Common myeloid progenitor, CD34-positive (primary cell): ENCODE results near the gene CCDC59. TPM values are rescaled to one million over a fixed set of nuclear protein-coding genes. Genes with fewer than 3 reads are reported as not detected.

ENCODE experiments used
- CTCF ChIA-PET: fragments of 350-600 bp; sonication (Branson Sonifier 250); formaldehyde crosslinking; loops from one replicate; lab custom pipeline; 2021; ENCODE audit warnings: antibody characterized with exemption; lab: Charles Lee
- POLR2A ChIA-PET: fragments of 350-600 bp; sonication (Branson Sonifier 250); formaldehyde crosslinking; loops from one replicate; lab custom pipeline; 2021; ENCODE audit warnings: antibody characterized with exemption; lab: Charles Lee
- DNase-seq, 3 donors: peaks; one replicate each; pipeline versions ENCODE4 v3.0.0 to v3.0.0-alpha.2; 2013
- H3K27ac ChIP-seq, 2 experiments: 1 replicate in 1 of 2; 2 replicates in 1 of 2; pipeline ENCODE4 v1.7.0; 2013; ENCODE audit warnings: inconsistent platforms in 2 of 2, low read length in 2 of 2, mild to moderate bottlenecking in 2 of 2, low read depth in 1 of 2, moderate library complexity in 1 of 2; ENCODE audit not compliant: severe bottlenecking in 2 of 2, insufficient read depth in 1 of 2, poor library complexity in 1 of 2
- H3K27me3 ChIP-seq, 5 experiments: replicated peaks in 2 of 5; 1 replicate in 3 of 5; 2 replicates in 2 of 5; pipeline versions ENCODE4 v1.6.1 to v1.7.0; 2013; ENCODE audit warnings: low read length in 4 of 5, mild to moderate bottlenecking in 2 of 5, moderate library complexity in 2 of 5, inconsistent platforms in 1 of 5; ENCODE audit not compliant: insufficient read depth in 5 of 5, control insufficient read depth in 4 of 5
- H3K36me3 ChIP-seq, 4 experiments: 1 replicate in 2 of 4; 2 replicates in 2 of 4; pipeline versions ENCODE4 v1.6.1 to v1.7.0; 2013; ENCODE audit warnings: low read length in 3 of 4, control low read depth in 1 of 4, mild to moderate bottlenecking in 1 of 4; ENCODE audit not compliant: control insufficient read depth in 4 of 4, insufficient read depth in 4 of 4
- H3K4me1 ChIP-seq, 4 experiments: 1 replicate in 3 of 4; 2 replicates in 1 of 4; pipeline versions ENCODE4 v1.6.1 to v1.7.1; 2013; ENCODE audit warnings: low read length in 3 of 4, mild to moderate bottlenecking in 3 of 4, control low read depth in 1 of 4, inconsistent platforms in 1 of 4, moderate library complexity in 1 of 4; ENCODE audit not compliant: control insufficient read depth in 4 of 4, insufficient read depth in 4 of 4; ENCODE audit errors: control extremely low read depth in 1 of 4
- H3K4me3 ChIP-seq, 7 experiments: 1 replicate in 4 of 7; 2 replicates in 3 of 7; pipeline versions ENCODE4 v1.5.1 to v1.7.0; 2013; ENCODE audit warnings: mild to moderate bottlenecking in 7 of 7, low read length in 6 of 7, moderate library complexity in 6 of 7, inconsistent platforms in 2 of 7, low read depth in 2 of 7, control low read depth in 1 of 7; ENCODE audit not compliant: insufficient read depth in 4 of 7, control insufficient read depth in 1 of 7; ENCODE audit errors: extremely low read depth in 1 of 7
- H3K9me3 ChIP-seq, 5 experiments: 1 replicate in 4 of 5; 2 replicates in 1 of 5; pipeline versions ENCODE4 v1.6.1 to v1.7.1; 2013; ENCODE audit warnings: low read length in 4 of 5, mild to moderate bottlenecking in 2 of 5, inconsistent platforms in 1 of 5, low read depth in 1 of 5, moderate library complexity in 1 of 5; ENCODE audit not compliant: control insufficient read depth in 4 of 5, insufficient read depth in 2 of 5; ENCODE audit errors: control extremely low read depth in 1 of 5
- WGBS: methylation state at CpG from one replicate; pipeline ENCODE4 v1.1.5; 2013; ENCODE audit not compliant: insufficient coverage; 5-methylcytosine and 5-hydroxymethylcytosine counted together
- polyA plus RNA-seq: library from polyadenylated mRNA; unstranded; fragments of 120-200 nt; gene quantifications from one replicate; pipeline ENCODE4 v1.2.1, GENCODE V29; 2013

Gene CCDC59
- polyA plus RNA-seq: 102 TPM

DNA sequence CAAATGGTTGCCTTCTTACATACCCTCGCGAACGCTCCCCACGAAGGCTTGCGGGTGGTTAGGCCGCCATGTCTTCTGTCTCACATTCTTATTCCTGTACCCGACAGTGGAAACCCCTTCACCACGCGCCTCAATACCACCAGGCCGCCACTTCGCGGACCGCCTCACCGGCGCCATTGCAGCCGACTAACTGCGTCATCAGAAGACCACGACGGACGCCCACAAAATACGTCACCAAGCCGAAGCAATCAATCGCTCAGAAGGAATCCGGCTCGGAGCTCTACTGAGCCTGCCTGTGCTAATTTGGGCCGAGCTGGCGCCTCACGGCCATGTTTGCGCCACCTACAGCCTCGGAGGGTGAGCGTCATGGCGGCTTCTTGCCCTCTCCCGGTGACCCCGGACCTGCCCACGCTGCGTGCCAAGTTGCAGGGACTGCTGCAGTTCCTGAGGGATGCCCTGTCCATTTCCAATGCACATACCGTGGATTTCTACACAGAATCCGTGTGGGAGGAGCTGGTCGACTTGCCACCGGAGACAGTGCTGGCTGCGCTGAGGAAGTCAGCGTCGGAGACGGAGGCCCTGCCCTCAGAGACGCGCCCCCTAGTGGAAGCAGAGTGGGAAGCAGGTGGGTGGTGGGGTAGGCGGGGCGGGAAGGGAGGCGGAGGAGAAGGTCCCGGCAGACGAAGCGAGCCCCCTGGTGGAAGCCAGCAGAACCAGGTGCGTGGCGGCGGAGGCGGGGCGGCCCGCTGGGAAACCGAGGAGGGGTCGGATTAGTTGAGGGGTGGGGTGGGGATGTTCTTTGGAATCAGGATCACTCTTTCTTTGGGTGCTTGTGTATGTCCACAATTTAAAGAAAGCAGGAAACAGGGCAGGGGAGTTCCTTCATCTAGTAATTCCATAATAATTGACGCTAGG is at the start of gene CCDC59, which contains the start of gene METTL25:
CCDC59 (minus strand) TSS at position 188 of the 915 bp plus-strand sequence; CDS start at position 177, 11 bp downstream.
METTL25 (plus strand) TSS at position 330 of the 915 bp plus-strand sequence; CDS start at position 367, 37 bp downstream.
- H3K36me3 ChIP-seq: peaks cover 0 to 27% (median 9%) of the 10 kb centered on the region in 4 experiments
- peaks cover 12 to 24% (median 16%) of the 10 kb centered on the region in 4 experiments for H3K4me1 ChIP-seq
- H3K4me3 ChIP-seq: peak within 1 kb of the TSS; percentile 89 to 100 (median 99)
- CTCF ChIA-PET: interaction anchor here (0.6 to 2.0 kb wide), 5 partner anchors 10 to 883 kb away, joined by 3 to 10 read pairs (median 5); partner anchors contain the start of gene TMTC2
- H3K27me3 ChIP-seq: no peaks in the 10 kb centered on the region
- H3K27ac ChIP-seq: peak within 1 kb of the TSS; percentile 98 to 99
- DNase-seq: peak; percentile 99
- no peaks in the 10 kb centered on the region for H3K9me3 ChIP-seq
- 0% methylated on average over 54 of the region's 61 CpGs for WGBS
- POLR2A ChIA-PET: no interaction called here

GRCh38 chr12:82407481-82407880 is 49.3 kb upstream of the CCDC59 start:
- H3K4me1 ChIP-seq: no peaks in the 10 kb centered on the region
- peaks cover 0 to 2% (median 0%) of the 10 kb centered on the region in 4 experiments for H3K36me3 ChIP-seq
- no peak for DNase-seq
- no peaks in the 10 kb centered on the region for H3K27me3 ChIP-seq
- H3K9me3 ChIP-seq: no peaks in the 10 kb centered on the region
- H3K4me3 ChIP-seq: no peak overlapping the region
- ChIA-PET POLR2A (no interaction called here), CTCF (no interaction called here)
- no peak overlapping the region for H3K27ac ChIP-seq
- WGBS: 97% methylated on average over 5 of the region's 5 CpGs

DNA sequence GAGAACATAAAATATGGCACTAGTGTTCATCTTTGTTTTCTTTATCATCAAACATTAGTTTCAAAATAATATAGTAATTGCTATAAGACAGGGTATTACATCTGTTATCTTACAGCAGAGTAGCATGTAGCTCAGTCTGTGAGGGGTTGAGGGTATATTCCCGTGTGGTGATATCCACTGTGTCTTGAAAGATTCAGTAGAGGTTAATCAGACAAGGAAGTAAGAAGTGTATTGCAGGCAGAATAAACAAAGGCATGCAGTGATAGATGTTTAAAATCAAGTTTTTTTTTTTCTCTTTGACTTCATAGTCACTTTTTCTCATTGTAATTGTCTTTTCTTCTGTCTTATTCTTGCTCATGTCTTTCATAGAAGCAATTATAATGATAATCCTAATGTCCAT is 48.5 kb upstream of the CCDC59 start:
- WGBS: 100% methylated on average over 1 of the region's 1 CpG
- no peaks in the 10 kb centered on the region for H3K9me3 ChIP-seq
- H3K4me3 ChIP-seq: no peak overlapping the region
- peaks cover 0 to 2% (median 0%) of the 10 kb centered on the region in 4 experiments for H3K36me3 ChIP-seq
- POLR2A ChIA-PET: no interaction called here
- H3K27me3 ChIP-seq: no peaks in the 10 kb centered on the region
- no peak for DNase-seq
- CTCF ChIA-PET: interaction anchor here (0.9 kb wide), 1 partner anchor 27 kb away, joined by 3 read pairs; no protein-coding TSS in a partner anchor
- no peak overlapping the region for H3K27ac ChIP-seq
- no peaks in the 10 kb centered on the region for H3K4me1 ChIP-seq

GRCh38 chr12:82400819-82401218 is 42.6 kb upstream of the CCDC59 start:
- Histone ChIP-seq H3K27ac (no peak overlapping the region), H3K9me3 (no peaks in the 10 kb centered on the region), H3K4me1 (peaks cover 0 to 4% (median 0%) of the 10 kb centered on the region in 4 experiments), H3K27me3 (no peaks in the 10 kb centered on the region), H3K36me3 (peaks cover 0 to 3% (median 0%) of the 10 kb centered on the region in 4 experiments), H3K4me3 (no peak overlapping the region)
- no peak for DNase-seq
- WGBS: no CpG with 5 or more reads among the region's 2 CpGs
- ChIA-PET POLR2A (no interaction called here), CTCF (no interaction called here)

DNA sequence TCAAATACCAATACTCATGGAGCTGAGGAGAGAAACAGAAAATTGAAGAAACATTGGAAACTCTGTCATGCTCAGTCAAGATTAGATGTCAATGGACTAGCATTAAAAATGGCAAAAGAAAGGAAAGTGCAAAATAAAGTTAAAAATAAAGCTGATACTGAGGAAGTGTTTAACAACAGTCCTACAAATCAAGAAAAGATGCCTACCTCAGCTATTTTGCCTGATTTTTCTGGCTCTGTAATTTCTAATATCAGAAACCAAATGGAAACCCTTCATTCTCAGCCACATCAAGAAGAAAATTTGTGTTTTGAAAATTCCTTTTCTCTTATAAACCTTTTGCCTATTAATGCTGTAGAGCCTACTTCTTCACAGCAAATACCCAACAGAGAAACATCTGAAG is 40.7 kb upstream of the CCDC59 start:
- POLR2A ChIA-PET: no interaction called here
- Histone ChIP-seq H3K36me3 (peaks cover 0 to 3% (median 0%) of the 10 kb centered on the region in 4 experiments), H3K9me3 (no peaks in the 10 kb centered on the region), H3K4me1 (peaks cover 0 to 4% (median 0%) of the 10 kb centered on the region in 4 experiments), H3K27ac (no peak overlapping the region), H3K27me3 (no peaks in the 10 kb centered on the region), H3K4me3 (no peak overlapping the region)
- DNase-seq: no peak
- CTCF ChIA-PET: no interaction called here

DNA sequence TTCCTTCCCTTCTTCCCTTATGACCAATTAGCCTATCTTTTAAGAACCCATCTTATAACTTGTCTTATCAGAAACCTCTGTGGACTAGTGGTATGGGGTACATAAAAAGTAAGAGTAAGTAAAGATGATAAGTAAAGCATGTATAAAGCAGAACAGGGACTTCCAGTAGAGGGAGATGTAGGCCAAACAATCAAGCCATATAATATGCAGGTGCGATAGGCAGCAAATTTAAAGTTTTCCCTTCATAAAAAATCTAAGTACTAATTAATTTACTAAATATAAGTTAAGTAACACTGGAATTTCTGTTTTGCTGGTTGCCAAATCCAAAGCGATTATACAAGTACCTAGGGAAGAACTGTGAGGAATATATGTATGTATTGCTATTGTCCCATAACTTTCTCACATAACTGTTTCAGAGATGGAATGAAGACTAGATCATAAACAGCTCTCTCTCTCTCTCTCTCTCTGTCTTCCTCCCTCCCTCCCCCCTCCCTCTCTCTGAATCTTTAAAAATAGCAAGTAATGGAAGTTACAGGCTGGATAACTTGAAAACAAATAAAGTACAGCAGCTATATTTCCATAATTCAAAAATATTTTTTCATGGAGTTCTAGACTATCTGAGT is 25.9 kb upstream of the CCDC59 start:
- peak in 2 of 3 donors; percentile 17 to 22 for DNase-seq
- POLR2A ChIA-PET: no interaction called here

More for the DNA sequence above, 25.9 kb upstream of the CCDC59 start:
- H3K27ac ChIP-seq: no peak overlapping the region
- no peak overlapping the region for H3K4me3 ChIP-seq
- H3K9me3 ChIP-seq: no peaks in the 10 kb centered on the region
- CTCF ChIA-PET: interaction anchor here (0.6 kb wide), 1 partner anchor 34 kb away, joined by 3 read pairs; no protein-coding TSS in a partner anchor
- no peaks in the 10 kb centered on the region for H3K27me3 ChIP-seq
- H3K36me3 ChIP-seq: peaks cover 0 to 4% (median 0%) of the 10 kb centered on the region in 4 experiments
- no CpG with 5 or more reads among the region's 2 CpGs for WGBS
- H3K4me1 ChIP-seq: no peaks in the 10 kb centered on the region
